Measurements from ENCODE around the gene TBC1D4.

The TBC1D4 gene, protein sequence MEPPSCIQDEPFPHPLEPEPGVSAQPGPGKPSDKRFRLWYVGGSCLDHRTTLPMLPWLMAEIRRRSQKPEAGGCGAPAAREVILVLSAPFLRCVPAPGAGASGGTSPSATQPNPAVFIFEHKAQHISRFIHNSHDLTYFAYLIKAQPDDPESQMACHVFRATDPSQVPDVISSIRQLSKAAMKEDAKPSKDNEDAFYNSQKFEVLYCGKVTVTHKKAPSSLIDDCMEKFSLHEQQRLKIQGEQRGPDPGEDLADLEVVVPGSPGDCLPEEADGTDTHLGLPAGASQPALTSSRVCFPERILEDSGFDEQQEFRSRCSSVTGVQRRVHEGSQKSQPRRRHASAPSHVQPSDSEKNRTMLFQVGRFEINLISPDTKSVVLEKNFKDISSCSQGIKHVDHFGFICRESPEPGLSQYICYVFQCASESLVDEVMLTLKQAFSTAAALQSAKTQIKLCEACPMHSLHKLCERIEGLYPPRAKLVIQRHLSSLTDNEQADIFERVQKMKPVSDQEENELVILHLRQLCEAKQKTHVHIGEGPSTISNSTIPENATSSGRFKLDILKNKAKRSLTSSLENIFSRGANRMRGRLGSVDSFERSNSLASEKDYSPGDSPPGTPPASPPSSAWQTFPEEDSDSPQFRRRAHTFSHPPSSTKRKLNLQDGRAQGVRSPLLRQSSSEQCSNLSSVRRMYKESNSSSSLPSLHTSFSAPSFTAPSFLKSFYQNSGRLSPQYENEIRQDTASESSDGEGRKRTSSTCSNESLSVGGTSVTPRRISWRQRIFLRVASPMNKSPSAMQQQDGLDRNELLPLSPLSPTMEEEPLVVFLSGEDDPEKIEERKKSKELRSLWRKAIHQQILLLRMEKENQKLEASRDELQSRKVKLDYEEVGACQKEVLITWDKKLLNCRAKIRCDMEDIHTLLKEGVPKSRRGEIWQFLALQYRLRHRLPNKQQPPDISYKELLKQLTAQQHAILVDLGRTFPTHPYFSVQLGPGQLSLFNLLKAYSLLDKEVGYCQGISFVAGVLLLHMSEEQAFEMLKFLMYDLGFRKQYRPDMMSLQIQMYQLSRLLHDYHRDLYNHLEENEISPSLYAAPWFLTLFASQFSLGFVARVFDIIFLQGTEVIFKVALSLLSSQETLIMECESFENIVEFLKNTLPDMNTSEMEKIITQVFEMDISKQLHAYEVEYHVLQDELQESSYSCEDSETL (N-terminal part only)

DNA sequence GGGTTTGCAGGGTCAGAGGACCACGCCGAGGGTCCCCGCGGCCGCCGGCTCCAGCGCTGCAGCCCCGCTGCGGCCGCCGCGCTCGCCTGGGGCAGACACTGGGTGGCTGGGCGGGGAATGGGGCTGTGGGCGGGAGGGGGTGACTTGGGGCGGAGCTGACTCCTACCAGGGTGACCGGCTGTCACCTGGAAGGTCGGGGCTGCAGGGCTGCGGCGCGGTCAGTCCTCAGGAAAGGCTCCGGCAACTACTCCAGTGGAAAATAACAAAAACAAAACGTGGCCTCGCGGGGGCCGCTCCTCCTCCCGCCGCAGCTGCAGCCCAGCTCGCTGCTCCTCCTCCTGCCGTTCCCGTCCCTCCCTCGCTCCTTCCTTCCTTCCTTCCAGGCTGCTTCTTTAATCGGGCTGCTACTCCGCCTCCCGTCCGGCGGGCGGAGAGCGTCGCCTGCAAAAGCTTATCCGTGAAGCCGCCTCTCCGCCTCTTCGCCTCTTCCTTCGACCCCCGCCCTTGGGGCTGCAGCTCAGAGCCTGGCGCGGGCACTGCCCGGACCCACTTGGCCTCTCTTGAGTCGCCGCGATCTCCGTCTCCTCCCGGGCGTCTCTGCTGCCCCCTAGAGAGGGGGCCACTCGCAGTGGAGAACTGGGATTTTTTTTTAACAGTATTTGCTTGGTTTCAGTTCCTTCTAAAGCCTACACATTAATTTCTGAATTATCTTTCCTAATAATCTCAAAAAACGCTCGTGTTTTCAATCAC, at the start of gene TBC1D4:
TBC1D4 (minus strand) TSS at position 100 of the 750 bp plus-strand sequence. CDS start 402 bp downstream, outside the sequence.
- peak; percentile 94 for DNase-seq (ENCODE audit: low read depth)
- TF ChIP-seq, protein P1, sequence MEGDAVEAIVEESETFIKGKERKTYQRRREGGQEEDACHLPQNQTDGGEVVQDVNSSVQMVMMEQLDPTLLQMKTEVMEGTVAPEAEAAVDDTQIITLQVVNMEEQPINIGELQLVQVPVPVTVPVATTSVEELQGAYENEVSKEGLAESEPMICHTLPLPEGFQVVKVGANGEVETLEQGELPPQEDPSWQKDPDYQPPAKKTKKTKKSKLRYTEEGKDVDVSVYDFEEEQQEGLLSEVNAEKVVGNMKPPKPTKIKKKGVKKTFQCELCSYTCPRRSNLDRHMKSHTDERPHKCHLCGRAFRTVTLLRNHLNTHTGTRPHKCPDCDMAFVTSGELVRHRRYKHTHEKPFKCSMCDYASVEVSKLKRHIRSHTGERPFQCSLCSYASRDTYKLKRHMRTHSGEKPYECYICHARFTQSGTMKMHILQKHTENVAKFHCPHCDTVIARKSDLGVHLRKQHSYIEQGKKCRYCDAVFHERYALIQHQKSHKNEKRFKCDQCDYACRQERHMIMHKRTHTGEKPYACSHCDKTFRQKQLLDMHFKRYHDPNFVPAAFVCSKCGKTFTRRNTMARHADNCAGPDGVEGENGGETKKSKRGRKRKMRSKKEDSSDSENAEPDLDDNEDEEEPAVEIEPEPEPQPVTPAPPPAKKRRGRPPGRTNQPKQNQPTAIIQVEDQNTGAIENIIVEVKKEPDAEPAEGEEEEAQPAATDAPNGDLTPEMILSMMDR (IDR thresholded peaks at IDR 0.05; ENCODE audit: low read length, missing control alignments): peak; percentile 82
- peak within 1 kb of the TSS; percentile 71 for H3K4me3 ChIP-seq (replicated peaks; ENCODE audit: low read depth, low read length)

DNA sequence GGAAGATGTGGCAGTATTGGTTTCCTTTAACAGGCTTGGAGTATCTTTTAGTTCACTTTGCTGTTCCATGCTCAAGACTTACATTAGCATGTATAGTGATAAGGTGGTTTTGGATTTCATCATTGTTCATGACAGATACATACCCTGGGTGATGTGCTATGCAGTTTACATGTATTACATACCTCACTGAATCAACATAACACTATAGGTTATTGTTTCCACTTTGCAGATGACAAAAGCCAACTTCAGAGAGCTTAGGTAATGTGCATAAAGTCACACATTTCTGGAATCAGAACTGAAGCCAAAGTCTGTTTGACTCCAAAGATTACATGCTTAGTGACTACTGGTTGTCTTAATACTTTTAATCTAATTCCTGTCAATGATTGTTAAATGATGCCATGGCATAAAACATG, 48.6 kb upstream of the TBC1D4 start:
- H3K4me3 ChIP-seq (replicated peaks; ENCODE audit: low read depth, low read length): no peak overlapping the region
- no peak for DNase-seq (ENCODE audit: low read depth)
- TF ChIP-seq, protein P1 (IDR thresholded peaks at IDR 0.05; ENCODE audit: low read length, missing control alignments): no peak

DNA sequence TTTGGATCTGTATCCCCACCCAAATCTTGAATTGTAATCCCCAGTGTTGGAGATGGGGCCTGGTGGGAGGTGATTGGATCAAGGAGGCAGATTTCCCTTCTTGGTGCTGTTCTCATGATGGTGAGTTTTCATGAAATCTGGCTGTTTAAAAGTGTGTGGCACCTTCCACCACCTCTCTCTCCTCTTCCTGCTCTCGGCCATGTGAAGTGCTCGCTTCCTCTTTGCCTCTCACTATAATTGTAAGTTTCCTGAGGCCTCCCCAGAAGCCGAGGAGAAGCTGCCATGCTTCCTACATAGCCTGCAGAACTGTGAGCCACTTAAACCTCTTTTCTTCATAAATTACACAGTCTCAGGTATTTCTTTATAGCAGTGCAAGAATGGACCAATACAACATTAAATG, 40.0 kb upstream of the TBC1D4 start:
- H3K4me3 ChIP-seq (replicated peaks; ENCODE audit: low read depth, low read length): no peak overlapping the region
- TF ChIP-seq, protein P1 (IDR thresholded peaks at IDR 0.05; ENCODE audit: low read length, missing control alignments): no peak
- DNase-seq (ENCODE audit: low read depth): no peak

DNA sequence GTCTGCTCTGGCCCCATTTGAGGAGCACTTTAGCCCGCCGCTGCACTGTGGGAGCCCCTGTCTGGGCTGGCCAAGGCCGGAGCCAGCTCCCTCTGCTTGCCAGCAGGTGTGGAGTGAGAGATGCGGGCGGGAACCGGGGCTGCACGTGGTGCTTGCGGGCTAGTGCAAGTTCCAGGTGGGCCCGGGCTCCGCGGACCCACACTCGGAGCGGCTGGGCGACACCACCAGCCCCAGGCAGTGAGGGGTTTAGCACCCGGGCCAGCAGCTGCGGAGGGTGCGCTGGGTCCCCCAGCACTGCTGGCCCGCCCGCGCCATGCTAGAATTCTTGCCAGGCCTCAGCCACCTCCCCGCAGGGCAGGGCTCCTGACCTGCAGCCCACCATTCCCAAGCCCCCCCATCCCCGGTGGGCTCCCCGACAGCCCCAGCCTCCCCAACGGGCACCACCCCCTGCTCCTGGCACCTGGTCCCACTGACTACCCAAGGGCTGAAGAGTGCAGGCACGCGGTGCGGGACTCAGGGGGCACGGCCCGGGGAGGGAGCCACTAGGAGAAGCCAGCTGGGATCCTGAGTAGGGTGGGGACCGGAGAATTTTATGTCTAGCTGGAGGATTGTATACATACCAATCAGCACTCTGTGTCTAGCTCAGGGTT, 36.6 kb upstream of the TBC1D4 start:
- no peak for DNase-seq (ENCODE audit: low read depth)
- TF ChIP-seq, protein P1 (IDR thresholded peaks at IDR 0.05; ENCODE audit: low read length, missing control alignments): no peak
- H3K4me3 ChIP-seq (replicated peaks; ENCODE audit: low read depth, low read length): no peak overlapping the region

DNA sequence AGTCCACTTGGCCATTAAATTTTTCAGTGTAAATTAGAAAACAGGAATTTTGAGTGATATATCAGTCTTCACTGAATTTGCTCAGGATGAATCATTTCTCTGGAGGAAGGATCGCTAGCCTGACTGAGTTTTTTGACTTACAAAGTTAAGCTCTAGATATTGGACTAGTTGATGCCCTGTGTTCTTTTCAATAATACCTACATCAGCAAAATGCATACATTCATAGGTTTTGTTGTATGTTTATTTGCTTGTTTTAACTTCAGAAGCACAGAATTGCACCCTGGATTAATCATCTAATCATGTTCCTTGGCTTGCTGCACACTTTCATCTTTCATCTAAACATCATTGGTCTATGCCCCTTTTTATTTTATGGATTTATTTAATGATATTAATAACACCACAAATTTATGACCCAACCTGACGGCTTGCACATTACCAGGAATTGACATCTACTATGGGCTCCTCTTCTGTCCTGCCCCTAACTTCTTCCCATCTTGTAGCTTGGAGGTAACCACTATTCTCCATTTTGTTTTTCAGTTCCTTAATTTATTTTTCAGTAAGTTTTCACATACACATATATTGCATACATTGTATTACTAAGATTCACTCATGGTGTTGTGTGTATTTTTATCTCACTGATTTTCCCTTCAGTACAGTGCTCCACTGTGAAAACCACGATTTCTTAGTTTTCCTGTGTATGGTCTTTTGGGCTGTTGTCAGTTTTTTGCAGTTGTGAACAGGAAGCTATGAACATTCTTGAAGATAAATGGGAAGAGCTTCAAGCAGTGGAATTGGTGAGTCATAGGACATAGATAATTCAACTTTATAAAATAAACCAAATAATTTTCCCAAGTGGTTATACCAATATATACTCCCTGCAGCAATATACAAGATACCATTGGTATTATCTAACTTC, 32.4 kb upstream of the TBC1D4 start:
- peak; percentile 66 for DNase-seq (ENCODE audit: low read depth)
- TF ChIP-seq, protein P1 (IDR thresholded peaks at IDR 0.05; ENCODE audit: low read length, missing control alignments): no peak
- H3K4me3 ChIP-seq (replicated peaks; ENCODE audit: low read depth, low read length): no peak overlapping the region
